Kidney (tissue), 14 donors: ENCODE measurements around the gene BACH2. TPM values are rescaled to one million over a fixed set of nuclear protein-coding genes. Genes with fewer than 3 reads are reported as not detected.
A peak's percentile ranks its signal among the peaks of the same experiment; 100 is the strongest.

ENCODE experiments used
- DNase-seq, 5 donors: peaks; one replicate each; pipeline ENCODE4 v3.0.0-alpha.2; 2013 to 2020
- FAIRE-seq: peaks from 2 replicates; lab custom pipeline; 2012; peaks lifted over from hg19 to GRCh38; lab: Jason Lieb, UNC
- H3K27ac ChIP-seq, 2 donors: one replicate each; pipeline ENCODE4 v1.7.0; 2013; ENCODE audit warnings: low read depth in 2 of 2, low read length in 2 of 2, inconsistent platforms in 1 of 2
- H3K27me3 ChIP-seq: one replicate; pipeline ENCODE4 v1.7.1; 2013; ENCODE audit warnings: low read length, inconsistent platforms; ENCODE audit not compliant: control insufficient read depth, insufficient read depth
- H3K36me3 ChIP-seq, 3 donors: one replicate each; pipeline versions ENCODE4 v1.7.0 to v1.7.1; 2013; ENCODE audit warnings: low read length in 3 of 3, control low read depth in 1 of 3, inconsistent platforms in 1 of 3; ENCODE audit not compliant: insufficient read depth in 3 of 3, control insufficient read depth in 2 of 3
- H3K4me1 ChIP-seq, 3 donors: one replicate each; pipeline versions ENCODE4 v1.7.0 to v1.7.1; 2013; ENCODE audit warnings: low read length in 3 of 3, inconsistent platforms in 1 of 3, low read depth in 1 of 3; ENCODE audit not compliant: control insufficient read depth in 2 of 3, insufficient read depth in 2 of 3
- H3K4me3 ChIP-seq, 3 donors: one replicate each; pipeline versions ENCODE4 v1.7.0 to v1.8.1; 2013; ENCODE audit warnings: low read length in 3 of 3, control low read depth in 1 of 3, inconsistent platforms in 1 of 3
- H3K9ac ChIP-seq, 3 donors: one replicate each; pipeline versions ENCODE4 v1.7.0 to v1.7.1; 2013; ENCODE audit warnings: low read length in 3 of 3, control low read depth in 1 of 3, inconsistent platforms in 1 of 3
- H3K9me3 ChIP-seq, 3 donors: one replicate each; pipeline versions ENCODE4 v1.7.0 to v1.7.1; 2013; ENCODE audit warnings: low read length in 3 of 3, control low read depth in 1 of 3, inconsistent platforms in 1 of 3; ENCODE audit not compliant: control insufficient read depth in 2 of 3, insufficient read depth in 1 of 3
- intact Hi-C: fragments of 100-400 bp; cut with DNase I; formaldehyde crosslinking; loops from one replicate; pipeline ENCODE4 v1.11.1; 2022
- polyA plus RNA-seq: library from polyadenylated mRNA; stranded (reverse); fragments of 350-450 nt; fragmentation: Illumina TruSeq; extraction: RNeasy Lipid Tissue Mini Kit (QIAGEN cat#74804); gene quantifications from one replicate; pipeline ENCODE4 v1.2.3, GENCODE V29; 2014; ENCODE audit warnings: low read depth, low replicate concordance; ENCODE audit not compliant: insufficient read depth
- total RNA-seq: library from RNA; stranded (reverse); fragmentation: NEBNext Ultra II Directional; extraction: Animal tissue kit (Norgen Biotek cat#: 25700); gene quantifications from one replicate; pipeline ENCODE4 v1.2.1, GENCODE V29; 2021
- TF ChIP-seq, protein P1 (sequence below): IDR thresholded peaks from 3 replicates; pipeline ENCODE4 v1.5.1; 2012; ENCODE audit warnings: mild to moderate bottlenecking, moderate library complexity, borderline replicate concordance; ENCODE audit not compliant: insufficient read depth; ENCODE audit errors: extremely low read depth
- donor health status: control.
- donor health status: control.
- donor health status: control.
- donor health status: control.
- donor health status: control.
- donor health status: DM: yes; HTN: yes; CAD: no.
- donor health status: Normal renal cell carcinoma (clear cell type).

Gene BACH2
- total and polyA plus RNA-seq, 2 donors from 2014 or later: 0.32 to 6.9 TPM

GRCh38 chr6:90101403-90101802 lies 195.2 kb downstream of the BACH2 start:
- Histone ChIP-seq H3K4me1 (peaks cover 0 to 6% (median 0%) of the 10 kb centered on the region in 3 donors), H3K9me3 (no peaks in the 10 kb centered on the region), H3K27ac (no peak overlapping the region), H3K9ac (no peak overlapping the region), H3K4me3 (no peak overlapping the region), H3K36me3 (no peaks in the 10 kb centered on the region), H3K27me3 (no peaks in the 10 kb centered on the region)
- intact Hi-C loops: no loop called here
- DNase-seq (no peak), FAIRE-seq (no peak)
- TF ChIP-seq, protein P1, sequence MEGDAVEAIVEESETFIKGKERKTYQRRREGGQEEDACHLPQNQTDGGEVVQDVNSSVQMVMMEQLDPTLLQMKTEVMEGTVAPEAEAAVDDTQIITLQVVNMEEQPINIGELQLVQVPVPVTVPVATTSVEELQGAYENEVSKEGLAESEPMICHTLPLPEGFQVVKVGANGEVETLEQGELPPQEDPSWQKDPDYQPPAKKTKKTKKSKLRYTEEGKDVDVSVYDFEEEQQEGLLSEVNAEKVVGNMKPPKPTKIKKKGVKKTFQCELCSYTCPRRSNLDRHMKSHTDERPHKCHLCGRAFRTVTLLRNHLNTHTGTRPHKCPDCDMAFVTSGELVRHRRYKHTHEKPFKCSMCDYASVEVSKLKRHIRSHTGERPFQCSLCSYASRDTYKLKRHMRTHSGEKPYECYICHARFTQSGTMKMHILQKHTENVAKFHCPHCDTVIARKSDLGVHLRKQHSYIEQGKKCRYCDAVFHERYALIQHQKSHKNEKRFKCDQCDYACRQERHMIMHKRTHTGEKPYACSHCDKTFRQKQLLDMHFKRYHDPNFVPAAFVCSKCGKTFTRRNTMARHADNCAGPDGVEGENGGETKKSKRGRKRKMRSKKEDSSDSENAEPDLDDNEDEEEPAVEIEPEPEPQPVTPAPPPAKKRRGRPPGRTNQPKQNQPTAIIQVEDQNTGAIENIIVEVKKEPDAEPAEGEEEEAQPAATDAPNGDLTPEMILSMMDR: no peak

GRCh38 chr6:90100059-90100665 lies 196.5 kb downstream of the BACH2 start:
- Histone ChIP-seq H3K9ac (no peak overlapping the region), H3K9me3 (no peaks in the 10 kb centered on the region), H3K4me3 (no peak overlapping the region), H3K27ac (no peak overlapping the region), H3K36me3 (no peaks in the 10 kb centered on the region), H3K27me3 (no peaks in the 10 kb centered on the region), H3K4me1 (peaks cover 0 to 6% (median 0%) of the 10 kb centered on the region in 3 donors)
- DNase-seq (no peak), FAIRE-seq (no peak)
- TF ChIP-seq, protein P1: no peak
- intact Hi-C loops: no loop called here

DNA sequence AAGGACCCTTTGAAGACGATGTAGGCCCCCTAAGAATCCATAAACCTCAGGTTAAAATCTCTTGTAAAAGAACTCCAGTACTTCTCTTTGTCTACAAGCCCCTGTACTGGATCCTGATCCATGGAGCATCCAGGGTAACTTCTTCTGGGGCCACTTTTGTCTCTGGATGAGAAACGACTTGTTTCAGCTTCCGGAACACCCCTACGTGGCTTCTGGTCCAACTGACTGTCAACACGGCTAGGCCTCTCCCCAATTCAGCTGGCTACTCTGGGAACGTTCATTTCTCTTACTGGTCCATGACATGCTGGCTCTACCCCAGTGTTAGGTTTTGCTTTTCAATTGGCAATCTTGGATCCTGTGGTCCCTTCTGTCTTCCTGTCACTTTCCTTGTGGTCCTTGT lies 198.0 kb downstream of the BACH2 start:
- TF ChIP-seq, protein P1: no peak
- peaks cover 0 to 6% (median 0%) of the 10 kb centered on the region in 3 donors for H3K4me1 ChIP-seq
- peak overlapping the region in 1 of 2 donors; percentile 41 for H3K27ac ChIP-seq
- no peaks in the 10 kb centered on the region for H3K27me3 ChIP-seq
- no peak overlapping the region for H3K9ac ChIP-seq
- H3K36me3 ChIP-seq: no peaks in the 10 kb centered on the region
- intact Hi-C loops: no loop called here
- no peak overlapping the region for H3K4me3 ChIP-seq
- DNase-seq (no peak), FAIRE-seq (no peak)
- H3K9me3 ChIP-seq: no peaks in the 10 kb centered on the region

- H3K27me3 ChIP-seq: no peaks in the 10 kb centered on the region
- H3K4me3 ChIP-seq: no peak overlapping the region
- no peak overlapping the region for H3K9ac ChIP-seq
- no peak overlapping the region for H3K27ac ChIP-seq
- TF ChIP-seq, protein P1: peak; percentile 34
- peaks cover 0 to 6% (median 0%) of the 10 kb centered on the region in 3 donors for H3K4me1 ChIP-seq
- FAIRE-seq (no peak), DNase-seq (peak in 4 of 5 donors; percentile 32 to 85 (median 68))
- H3K36me3 ChIP-seq: no peaks in the 10 kb centered on the region
- intact Hi-C loops: no loop called here
- no peaks in the 10 kb centered on the region for H3K9me3 ChIP-seq
These were observed 198.6 kb downstream of the BACH2 start for GRCh38 chr6:90098001-90098531.
